SU-DHL-6 (cell line): ENCODE results near the gene PPP2R3B.

ENCODE experiments used
- H2AFZ ChIP-seq: fragments of 200-600 bp; sonication (generic); 2 replicates; pipeline ENCODE4 v1.6.1; 2014; ENCODE audit warnings: low read depth, mild to moderate bottlenecking, moderate library complexity, mixed read lengths, antibody characterized with exemption, low read length; ENCODE audit not compliant: severe bottlenecking
- H3F3A ChIP-seq: fragments of 200-600 bp; shearing (Covaris generic); 2 replicates; pipeline ENCODE4 v1.6.0; 2016; ENCODE audit warnings: antibody characterized with exemption, mild to moderate bottlenecking; ENCODE audit not compliant: insufficient read depth
- H3K27ac ChIP-seq: fragments of 200-600 bp; sonication (generic); 2 replicates; pipeline ENCODE4 v1.5.1; 2016; ENCODE audit warnings: low read depth, mild to moderate bottlenecking, low read length, moderate library complexity, mixed read lengths
- H3K27me3 ChIP-seq: fragments of 200-600 bp; sonication (generic), shearing (Covaris generic); 2 replicates; pipeline ENCODE4 v1.6.0; 2014; ENCODE audit warnings: mild to moderate bottlenecking, low read length
- H3K36me3 ChIP-seq: fragments of 200-600 bp; sonication (generic); 2 replicates; pipeline ENCODE4 v1.6.1; 2014; ENCODE audit warnings: mild to moderate bottlenecking, low read length, mixed read lengths
- H3K4me2 ChIP-seq: fragments of 300-600, 200-600 bp; shearing (Covaris generic), sonication (generic); 2 replicates; pipeline ENCODE4 v1.6.0; 2014; ENCODE audit warnings: low read length, low read depth, mild to moderate bottlenecking; ENCODE audit not compliant: poor library complexity, severe bottlenecking
- H3K4me3 ChIP-seq: fragments of 200-600 bp; sonication (generic); 2 replicates; pipeline ENCODE4 v1.5.1; 2014; ENCODE audit warnings: antibody characterized with exemption, low read length, mild to moderate bottlenecking, mixed read lengths; ENCODE audit not compliant: insufficient read depth, poor library complexity, severe bottlenecking
- H3K79me2 ChIP-seq: fragments of 200-600 bp; sonication (generic); 2 replicates; pipeline ENCODE4 v1.6.1; 2014; ENCODE audit warnings: mild to moderate bottlenecking, low read length, moderate library complexity; ENCODE audit not compliant: insufficient read depth
- H3K9ac ChIP-seq: fragments of 200-600 bp; sonication (generic); 2 replicates; pipeline ENCODE4 v1.7.0; 2014; ENCODE audit warnings: mild to moderate bottlenecking, low read length
- H3K9me2 ChIP-seq: fragments of 200-600 bp; sonication (generic); replicated peaks from 2 replicates; pipeline ENCODE4 v1.6.1; 2014; ENCODE audit warnings: low read length; ENCODE audit not compliant: insufficient read depth
- H3K9me3 ChIP-seq: fragments of 200-600 bp; sonication (generic); 2 replicates; pipeline ENCODE4 v1.6.1; 2014; ENCODE audit warnings: low read length, mixed read lengths; ENCODE audit not compliant: insufficient read depth
- H4K20me1 ChIP-seq: fragments of 200-600 bp; sonication (generic); 2 replicates; pipeline ENCODE4 v1.6.1; 2014; ENCODE audit warnings: low read depth, mild to moderate bottlenecking, antibody characterized with exemption, low read length, moderate library complexity, mixed read lengths
- CTCF ChIP-seq: fragments of 200-600 bp; sonication (generic); IDR thresholded peaks from one replicate; pipeline ENCODE4 v1.5.1; 2017; ENCODE audit warnings: antibody characterized with exemption, mild to moderate bottlenecking, low read length, moderate library complexity; ENCODE audit not compliant: insufficient read depth, poor library complexity, severe bottlenecking
- EZH2phosphoT487 ChIP-seq: fragments of 200-600 bp; sonication (generic), shearing (Covaris generic); conservative IDR thresholded peaks from 2 replicates; pipeline ENCODE4 v1.6.1; 2018; ENCODE audit warnings: mild to moderate bottlenecking, antibody characterized with exemption, low read length, moderate library complexity, mixed read lengths

PPP2R3B gene

GRCh38 chrX:349196-349595 lies 37.5 kb downstream of the PPP2R3B start:
- H3K36me3 ChIP-seq: no peaks in the 10 kb centered on the region

GRCh38 chrX:348461-349117 lies 38.1 kb downstream of the PPP2R3B start:
- H3K9ac ChIP-seq: no peak overlapping the region
- no peaks in the 10 kb centered on the region for H3K79me2 ChIP-seq
- no peaks in the 10 kb centered on the region for H3F3A ChIP-seq
- H3K36me3 ChIP-seq: no peaks in the 10 kb centered on the region
- H3K4me3 ChIP-seq: no peak overlapping the region
- H3K27ac ChIP-seq: no peak overlapping the region
- TF ChIP-seq EZH2phosphoT487 (no peak), CTCF (no peak)
- H3K4me2 ChIP-seq: no peak overlapping the region
- H3K9me3 ChIP-seq: no peaks in the 10 kb centered on the region
- no peaks in the 10 kb centered on the region for H3K9me2 ChIP-seq
- H2AFZ ChIP-seq: no peak overlapping the region
- no peaks in the 10 kb centered on the region for H4K20me1 ChIP-seq
- H3K27me3 ChIP-seq: no peaks in the 10 kb centered on the region

More at GRCh38 chrX:349196-349595, 37.5 kb downstream of the PPP2R3B start:
- Histone ChIP-seq H3K4me3 (no peak overlapping the region), H4K20me1 (no peaks in the 10 kb centered on the region), H3K79me2 (no peaks in the 10 kb centered on the region), H3K9me2 (no peaks in the 10 kb centered on the region), H3F3A (no peaks in the 10 kb centered on the region), H3K27ac (no peak overlapping the region), H2AFZ (no peak overlapping the region), H3K27me3 (no peaks in the 10 kb centered on the region), H3K9ac (no peak overlapping the region), H3K4me2 (no peak overlapping the region), H3K9me3 (no peaks in the 10 kb centered on the region)
- no peak for TF ChIP-seq EZH2phosphoT487
- no peak for TF ChIP-seq CTCF

- Histone ChIP-seq H3K9me3 (no peaks in the 10 kb centered on the region), H3K79me2 (no peaks in the 10 kb centered on the region), H2AFZ (no peak overlapping the region), H4K20me1 (no peaks in the 10 kb centered on the region), H3K27ac (no peak overlapping the region), H3K9ac (no peak overlapping the region), H3K36me3 (no peaks in the 10 kb centered on the region), H3K27me3 (no peaks in the 10 kb centered on the region), H3K4me3 (no peak overlapping the region), H3K4me2 (no peak overlapping the region), H3F3A (no peaks in the 10 kb centered on the region), H3K9me2 (no peaks in the 10 kb centered on the region)
- TF ChIP-seq CTCF (no peak), EZH2phosphoT487 (no peak)
Measured at GRCh38 chrX:347351-348117, 39.2 kb downstream of the PPP2R3B start.
